ENCODE data around the gene COLGALT1. TPM values are rescaled to one million over a fixed set of nuclear protein-coding genes. Genes with fewer than 3 reads are reported as not detected.
"Not testable (repeated sequence)": the region's sequence is repeated elsewhere in the genome, so short reads cannot be mapped to it uniquely, and the experiment has no call there.

Gene COLGALT1
- total RNA-seq, 1 experiment from 2014 or later, result 25.5 TPM

- Histone ChIP-seq H3K9ac (ENCODE audit: low read length) (no peak overlapping the region), H3K27me3 (ENCODE audit: low read length) (no peaks in the 10 kb centered on the region), H3K9me2 (replicated peaks; ENCODE audit: insufficient read depth, low read length) (no peaks in the 10 kb centered on the region), H3K27ac (ENCODE audit: low read length) (no peak overlapping the region), H4K20me1 (ENCODE audit: insufficient read depth, low read depth, low read length) (no peaks in the 10 kb centered on the region), H3K79me2 (ENCODE audit: low read length) (peaks cover 20% of the 10 kb centered on the region), H3K9me3 (ENCODE audit: low read length) (no peaks in the 10 kb centered on the region), H2AFZ (ENCODE audit: low read length) (no peak overlapping the region), H3K4me2 (ENCODE audit: low read depth, low read length, poor library complexity, severe bottlenecking) (no peak overlapping the region), H3K4me3 (ENCODE audit: low read length) (no peak overlapping the region), H3K36me3 (ENCODE audit: insufficient read depth, low read length) (no peaks in the 10 kb centered on the region; the same call in 1 of the 2 replicates), H3K4me1 (ENCODE audit: low read length) (peaks cover 13% of the 10 kb centered on the region)
- DNase-seq, result no peak
Measured at GRCh38 chr19:17557466-17557865, 2.0 kb downstream of the COLGALT1 start.

- H3K4me3 ChIP-seq (ENCODE audit: low read length), result no peak overlapping the region
- peaks cover 8% of the 10 kb centered on the region for H3K4me1 ChIP-seq (ENCODE audit: low read length)
- no peaks in the 10 kb centered on the region for H3K27me3 ChIP-seq (ENCODE audit: low read length)
- no peaks in the 10 kb centered on the region for H3K9me2 ChIP-seq (replicated peaks; ENCODE audit: insufficient read depth, low read length)
- DNase-seq, result no peak
- H3K79me2 ChIP-seq (ENCODE audit: low read length), result peaks cover 20% of the 10 kb centered on the region
- H2AFZ ChIP-seq (ENCODE audit: low read length), result no peak overlapping the region
- H3K9ac ChIP-seq (ENCODE audit: low read length), result no peak overlapping the region
- H3K36me3 ChIP-seq (ENCODE audit: insufficient read depth, low read length), result no peaks in the 10 kb centered on the region; the same call in 1 of the 2 replicates
- no peaks in the 10 kb centered on the region for H3K9me3 ChIP-seq (ENCODE audit: low read length)
- H4K20me1 ChIP-seq (ENCODE audit: insufficient read depth, low read depth, low read length), result no peaks in the 10 kb centered on the region
- H3K4me2 ChIP-seq (ENCODE audit: low read depth, low read length, poor library complexity, severe bottlenecking), result no peak overlapping the region
- H3K27ac ChIP-seq (ENCODE audit: low read length), result no peak overlapping the region
Measured at GRCh38 chr19:17560205-17560595, 4.8 kb downstream of the COLGALT1 start.

GRCh38 chr19:17562097-17562496 lies 6.6 kb downstream of the COLGALT1 start:
- Histone ChIP-seq H3K79me2 (ENCODE audit: low read length) (peaks cover 5% of the 10 kb centered on the region), H3K9me3 (ENCODE audit: low read length) (no peaks in the 10 kb centered on the region), H3K27ac (ENCODE audit: low read length) (no peak overlapping the region), H3K9ac (ENCODE audit: low read length) (no peak overlapping the region), H3K4me1 (ENCODE audit: low read length) (no peaks in the 10 kb centered on the region; the same call in 1 of the 2 replicates), H2AFZ (ENCODE audit: low read length) (no peak overlapping the region), H3K9me2 (replicated peaks; ENCODE audit: insufficient read depth, low read length) (no peaks in the 10 kb centered on the region), H3K4me3 (ENCODE audit: low read length) (no peak overlapping the region), H4K20me1 (ENCODE audit: insufficient read depth, low read depth, low read length) (no peaks in the 10 kb centered on the region), H3K27me3 (ENCODE audit: low read length) (no peaks in the 10 kb centered on the region), H3K36me3 (ENCODE audit: insufficient read depth, low read length) (peaks cover 4% of the 10 kb centered on the region; the same call in 1 of the 2 replicates), H3K4me2 (ENCODE audit: low read depth, low read length, poor library complexity, severe bottlenecking) (no peak overlapping the region)
- no peak for DNase-seq

- Histone ChIP-seq H2AFZ (ENCODE audit: low read length) (no peak overlapping the region), H4K20me1 (ENCODE audit: insufficient read depth, low read depth, low read length) (no peaks in the 10 kb centered on the region), H3K9me3 (ENCODE audit: low read length) (no peaks in the 10 kb centered on the region), H3K27ac (ENCODE audit: low read length) (no peak overlapping the region), H3K4me3 (ENCODE audit: low read length) (no peak overlapping the region), H3K79me2 (ENCODE audit: low read length) (peaks cover under 1% of the 10 kb centered on the region; the same call in 1 of the 2 replicates), H3K27me3 (ENCODE audit: low read length) (no peaks in the 10 kb centered on the region), H3K36me3 (ENCODE audit: insufficient read depth, low read length) (peaks cover 4% of the 10 kb centered on the region; the same call in 1 of the 2 replicates), H3K9me2 (replicated peaks; ENCODE audit: insufficient read depth, low read length) (no peaks in the 10 kb centered on the region), H3K4me2 (ENCODE audit: low read depth, low read length, poor library complexity, severe bottlenecking) (no peak overlapping the region), H3K4me1 (ENCODE audit: low read length) (no peaks in the 10 kb centered on the region), H3K9ac (ENCODE audit: low read length) (no peak overlapping the region)
- DNase-seq, result no peak
Measured at GRCh38 chr19:17562561-17562960, 7.1 kb downstream of the COLGALT1 start.

GRCh38 chr19:17564781-17565180 lies 9.3 kb downstream of the COLGALT1 start:
- no peak for DNase-seq
- Histone ChIP-seq H2AFZ (ENCODE audit: low read length) (no peak overlapping the region), H3K9ac (ENCODE audit: low read length) (no peak overlapping the region), H3K79me2 (ENCODE audit: low read length) (no peaks in the 10 kb centered on the region), H3K4me2 (ENCODE audit: low read depth, low read length, poor library complexity, severe bottlenecking) (no peak overlapping the region), H3K4me1 (ENCODE audit: low read length) (no peaks in the 10 kb centered on the region), H4K20me1 (ENCODE audit: insufficient read depth, low read depth, low read length) (no peaks in the 10 kb centered on the region), H3K36me3 (ENCODE audit: insufficient read depth, low read length) (peaks cover 11% of the 10 kb centered on the region), H3K9me3 (ENCODE audit: low read length) (no peaks in the 10 kb centered on the region), H3K27me3 (ENCODE audit: low read length) (no peaks in the 10 kb centered on the region), H3K9me2 (replicated peaks; ENCODE audit: insufficient read depth, low read length) (no peaks in the 10 kb centered on the region), H3K4me3 (ENCODE audit: low read length) (no peak overlapping the region), H3K27ac (ENCODE audit: low read length) (no peak overlapping the region)

- no peak for DNase-seq
- no peaks in the 10 kb centered on the region for H3K4me1 ChIP-seq (ENCODE audit: low read length)
- no peak overlapping the region for H2AFZ ChIP-seq (ENCODE audit: low read length)
- no peaks in the 10 kb centered on the region for H4K20me1 ChIP-seq (ENCODE audit: insufficient read depth, low read depth, low read length)
- H3K27ac ChIP-seq (ENCODE audit: low read length), result no peak overlapping the region
- no peaks in the 10 kb centered on the region for H3K27me3 ChIP-seq (ENCODE audit: low read length)
- H3K36me3 ChIP-seq (ENCODE audit: insufficient read depth, low read length), result peaks cover 11% of the 10 kb centered on the region
- H3K4me3 ChIP-seq (ENCODE audit: low read length), result no peak overlapping the region
- no peak overlapping the region for H3K4me2 ChIP-seq (ENCODE audit: low read depth, low read length, poor library complexity, severe bottlenecking)
- H3K9ac ChIP-seq (ENCODE audit: low read length), result no peak overlapping the region
- no peaks in the 10 kb centered on the region for H3K9me2 ChIP-seq (replicated peaks; ENCODE audit: insufficient read depth, low read length)
- no peaks in the 10 kb centered on the region for H3K79me2 ChIP-seq (ENCODE audit: low read length)
- H3K9me3 ChIP-seq (ENCODE audit: low read length), result no peaks in the 10 kb centered on the region
Measured at GRCh38 chr19:17565611-17566010, 10.2 kb downstream of the COLGALT1 start.

- no peaks in the 10 kb centered on the region for H3K9me2 ChIP-seq (replicated peaks; ENCODE audit: insufficient read depth, low read length)
- no peaks in the 10 kb centered on the region for H4K20me1 ChIP-seq (ENCODE audit: insufficient read depth, low read depth, low read length)
- no peak overlapping the region for H3K4me2 ChIP-seq (ENCODE audit: low read depth, low read length, poor library complexity, severe bottlenecking)
- H3K4me1 ChIP-seq (ENCODE audit: low read length), result no peaks in the 10 kb centered on the region
- no peaks in the 10 kb centered on the region for H3K27me3 ChIP-seq (ENCODE audit: low read length)
- no peak overlapping the region for H3K4me3 ChIP-seq (ENCODE audit: low read length)
- no peak for DNase-seq
- no peak overlapping the region for H3K9ac ChIP-seq (ENCODE audit: low read length)
- no peaks in the 10 kb centered on the region for H3K9me3 ChIP-seq (ENCODE audit: low read length)
- H3K79me2 ChIP-seq (ENCODE audit: low read length), result no peaks in the 10 kb centered on the region
- peaks cover 14% of the 10 kb centered on the region for H3K36me3 ChIP-seq (ENCODE audit: insufficient read depth, low read length)
- no peak overlapping the region for H2AFZ ChIP-seq (ENCODE audit: low read length)
- no peak overlapping the region for H3K27ac ChIP-seq (ENCODE audit: low read length)
Measured at GRCh38 chr19:17567940-17568339, 12.5 kb downstream of the COLGALT1 start.

GRCh38 chr19:17570291-17570690 lies 14.8 kb downstream of the COLGALT1 start:
- H3K36me3 ChIP-seq (ENCODE audit: insufficient read depth, low read length), result peaks cover 14% of the 10 kb centered on the region
- H3K9me3 ChIP-seq (ENCODE audit: low read length); H3K4me3 ChIP-seq (ENCODE audit: low read length); H4K20me1 ChIP-seq (ENCODE audit: insufficient read depth, low read depth, low read length); H3K27me3 ChIP-seq (ENCODE audit: low read length); H3K4me1 ChIP-seq (ENCODE audit: low read length); H3K27ac ChIP-seq (ENCODE audit: low read length); H2AFZ ChIP-seq (ENCODE audit: low read length); H3K9ac ChIP-seq (ENCODE audit: low read length); H3K9me2 ChIP-seq (replicated peaks; ENCODE audit: insufficient read depth, low read length); H3K79me2 ChIP-seq (ENCODE audit: low read length); H3K4me2 ChIP-seq (ENCODE audit: low read depth, low read length, poor library complexity, severe bottlenecking); DNase-seq: not testable (repeated sequence)

- no peaks in the 10 kb centered on the region for H4K20me1 ChIP-seq (ENCODE audit: insufficient read depth, low read depth, low read length)
- no peak overlapping the region for H3K9ac ChIP-seq (ENCODE audit: low read length)
- no peaks in the 10 kb centered on the region for H3K79me2 ChIP-seq (ENCODE audit: low read length)
- H3K9me2 ChIP-seq (replicated peaks; ENCODE audit: insufficient read depth, low read length), result no peaks in the 10 kb centered on the region
- H3K27ac ChIP-seq (ENCODE audit: low read length), result no peak overlapping the region
- H3K27me3 ChIP-seq (ENCODE audit: low read length), result no peaks in the 10 kb centered on the region
- no peak overlapping the region for H3K4me3 ChIP-seq (ENCODE audit: low read length)
- H2AFZ ChIP-seq (ENCODE audit: low read length), result no peak overlapping the region
- H3K4me1 ChIP-seq (ENCODE audit: low read length), result no peaks in the 10 kb centered on the region
- peaks cover 13% of the 10 kb centered on the region for H3K36me3 ChIP-seq (ENCODE audit: insufficient read depth, low read length)
- H3K4me2 ChIP-seq (ENCODE audit: low read depth, low read length, poor library complexity, severe bottlenecking), result no peak overlapping the region
- no peak for DNase-seq
- no peaks in the 10 kb centered on the region for H3K9me3 ChIP-seq (ENCODE audit: low read length)
Measured at GRCh38 chr19:17570791-17571190, 15.3 kb downstream of the COLGALT1 start.

Data from Karpas-422 (cell line).